Measurements from ENCODE around the gene TRIM47.

The TRIM47 gene

DNA sequence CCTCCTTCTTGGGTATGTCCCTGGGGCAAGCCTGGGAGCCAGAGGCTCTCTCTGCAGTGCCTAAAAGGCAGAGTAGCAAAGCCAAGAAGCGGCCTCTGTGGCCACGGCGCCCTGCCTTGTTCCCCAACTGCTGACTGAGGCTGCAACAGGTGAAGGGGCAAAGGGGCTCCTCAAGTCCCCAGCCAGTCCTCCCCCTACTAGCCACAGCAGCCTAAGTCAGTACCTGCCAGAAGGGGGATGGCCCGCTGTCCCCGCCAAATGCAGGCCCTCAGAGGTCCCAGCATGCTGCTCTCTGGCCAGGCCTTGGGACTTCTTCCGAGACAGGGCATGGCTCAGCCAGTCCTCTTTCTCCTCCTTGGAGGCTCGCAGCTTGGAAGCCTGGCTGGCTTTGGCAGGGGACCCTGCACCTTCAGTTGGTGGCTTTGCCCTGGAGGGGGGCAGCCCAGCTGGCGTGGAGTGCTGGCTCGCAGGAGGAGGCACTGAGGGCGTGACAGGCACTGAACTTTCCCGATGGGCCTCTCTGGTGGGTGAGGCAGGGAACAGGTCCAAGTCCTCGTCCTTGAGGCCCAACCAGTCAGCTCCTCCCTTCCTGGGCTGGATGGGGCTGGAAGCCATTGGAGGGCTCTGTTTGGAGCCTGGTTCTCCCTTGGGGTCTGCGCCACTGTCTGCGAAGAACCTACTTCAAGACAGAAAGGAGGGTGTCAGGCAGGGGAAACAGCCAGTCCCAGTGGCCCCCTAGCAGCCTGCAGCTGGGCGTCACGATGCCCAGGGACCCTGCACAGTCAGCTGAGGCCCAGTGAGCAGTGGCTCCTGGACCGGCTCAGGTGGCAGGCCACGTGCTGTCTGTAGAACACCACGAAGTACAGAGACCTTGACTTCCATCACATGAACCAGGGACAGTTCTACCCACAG, 44.8 kb upstream of the TRIM47 start:
- DNase-seq, result no peak
- Histone ChIP-seq H3K36me3 (no peaks in the 10 kb centered on the region), H3K4me1 (no peaks in the 10 kb centered on the region), H3K9me3 (no peaks in the 10 kb centered on the region), H3K27me3 (no peaks in the 10 kb centered on the region), H3K4me3 (ENCODE audit: low read depth, low read length) (no peak overlapping the region)
- TF ChIP-seq, protein P1, sequence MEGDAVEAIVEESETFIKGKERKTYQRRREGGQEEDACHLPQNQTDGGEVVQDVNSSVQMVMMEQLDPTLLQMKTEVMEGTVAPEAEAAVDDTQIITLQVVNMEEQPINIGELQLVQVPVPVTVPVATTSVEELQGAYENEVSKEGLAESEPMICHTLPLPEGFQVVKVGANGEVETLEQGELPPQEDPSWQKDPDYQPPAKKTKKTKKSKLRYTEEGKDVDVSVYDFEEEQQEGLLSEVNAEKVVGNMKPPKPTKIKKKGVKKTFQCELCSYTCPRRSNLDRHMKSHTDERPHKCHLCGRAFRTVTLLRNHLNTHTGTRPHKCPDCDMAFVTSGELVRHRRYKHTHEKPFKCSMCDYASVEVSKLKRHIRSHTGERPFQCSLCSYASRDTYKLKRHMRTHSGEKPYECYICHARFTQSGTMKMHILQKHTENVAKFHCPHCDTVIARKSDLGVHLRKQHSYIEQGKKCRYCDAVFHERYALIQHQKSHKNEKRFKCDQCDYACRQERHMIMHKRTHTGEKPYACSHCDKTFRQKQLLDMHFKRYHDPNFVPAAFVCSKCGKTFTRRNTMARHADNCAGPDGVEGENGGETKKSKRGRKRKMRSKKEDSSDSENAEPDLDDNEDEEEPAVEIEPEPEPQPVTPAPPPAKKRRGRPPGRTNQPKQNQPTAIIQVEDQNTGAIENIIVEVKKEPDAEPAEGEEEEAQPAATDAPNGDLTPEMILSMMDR (IDR thresholded peaks at IDR 0.05; ENCODE audit: low read depth, low read length), result no peak

DNA sequence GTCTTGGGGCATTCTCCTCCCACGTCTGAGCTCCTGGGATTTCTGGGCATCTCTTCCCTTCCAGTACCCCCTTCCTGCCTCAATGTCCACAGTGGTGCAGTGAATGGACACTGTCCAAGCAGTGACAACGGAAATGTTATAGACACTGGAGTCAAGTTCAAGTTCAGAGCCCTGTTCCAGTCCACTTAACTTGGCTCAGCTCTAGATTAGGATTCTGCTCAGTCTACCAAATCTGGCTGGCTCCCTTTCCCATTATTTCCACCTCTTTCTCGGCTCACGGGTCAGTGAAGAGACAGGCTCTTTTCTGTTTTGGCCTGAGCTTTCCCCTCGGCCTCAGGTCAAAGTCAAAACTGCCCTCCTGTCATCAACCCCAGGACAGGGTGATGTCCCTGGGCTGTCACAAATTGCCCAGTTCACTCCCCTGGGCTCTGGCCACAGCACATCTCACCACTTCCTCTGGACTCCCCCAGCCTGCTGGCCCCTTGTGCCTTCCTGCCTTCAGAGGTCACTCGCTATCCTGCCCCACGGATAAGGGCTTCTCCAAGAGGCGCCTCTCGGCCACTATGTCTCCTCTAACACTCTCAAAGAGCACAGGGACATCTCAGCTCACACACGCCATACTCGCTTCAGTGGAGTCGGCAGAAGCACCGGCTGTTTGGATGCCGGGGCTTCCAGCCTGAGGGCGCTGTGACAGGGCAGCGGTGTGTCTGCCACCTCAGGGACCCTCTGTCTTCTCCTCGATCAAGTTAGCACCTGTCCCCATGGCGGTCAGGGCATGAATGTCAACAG, 44.0 kb upstream of the TRIM47 start:
- no peaks in the 10 kb centered on the region for H3K9me3 ChIP-seq
- TF ChIP-seq, protein P1 (IDR thresholded peaks at IDR 0.05; ENCODE audit: low read depth, low read length), result no peak
- H3K36me3 ChIP-seq, result no peaks in the 10 kb centered on the region
- no peak for DNase-seq
- H3K4me1 ChIP-seq, result no peaks in the 10 kb centered on the region
- no peak overlapping the region for H3K4me3 ChIP-seq (ENCODE audit: low read depth, low read length)
- H3K27me3 ChIP-seq, result no peaks in the 10 kb centered on the region

DNA sequence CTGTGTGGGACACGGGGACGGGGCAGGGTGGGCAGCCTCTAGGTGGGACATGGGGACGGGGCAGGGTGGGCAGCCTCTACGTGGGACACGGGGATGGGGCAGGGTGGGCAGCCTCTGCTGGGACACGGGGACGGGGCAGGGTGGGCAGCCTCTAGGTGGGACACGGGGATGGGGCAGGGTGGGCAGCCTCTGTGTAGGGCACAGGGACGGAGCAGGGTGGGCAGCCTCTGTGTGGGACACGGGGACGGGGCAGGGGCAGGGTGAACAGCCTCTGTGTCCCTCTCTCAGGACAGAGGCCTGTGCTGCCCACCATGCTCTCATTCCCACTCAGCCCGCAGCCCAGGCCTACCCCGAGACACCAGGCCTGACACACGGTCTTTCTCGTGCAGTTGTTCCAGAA, 43.2 kb upstream of the TRIM47 start:
- H3K4me1 ChIP-seq, result no peaks in the 10 kb centered on the region
- no peaks in the 10 kb centered on the region for H3K9me3 ChIP-seq
- H3K4me3 ChIP-seq (ENCODE audit: low read depth, low read length), result no peak overlapping the region
- TF ChIP-seq, protein P1 (IDR thresholded peaks at IDR 0.05; ENCODE audit: low read depth, low read length), result no peak
- DNase-seq, result no peak
- no peaks in the 10 kb centered on the region for H3K36me3 ChIP-seq
- H3K27me3 ChIP-seq, result no peaks in the 10 kb centered on the region

DNA sequence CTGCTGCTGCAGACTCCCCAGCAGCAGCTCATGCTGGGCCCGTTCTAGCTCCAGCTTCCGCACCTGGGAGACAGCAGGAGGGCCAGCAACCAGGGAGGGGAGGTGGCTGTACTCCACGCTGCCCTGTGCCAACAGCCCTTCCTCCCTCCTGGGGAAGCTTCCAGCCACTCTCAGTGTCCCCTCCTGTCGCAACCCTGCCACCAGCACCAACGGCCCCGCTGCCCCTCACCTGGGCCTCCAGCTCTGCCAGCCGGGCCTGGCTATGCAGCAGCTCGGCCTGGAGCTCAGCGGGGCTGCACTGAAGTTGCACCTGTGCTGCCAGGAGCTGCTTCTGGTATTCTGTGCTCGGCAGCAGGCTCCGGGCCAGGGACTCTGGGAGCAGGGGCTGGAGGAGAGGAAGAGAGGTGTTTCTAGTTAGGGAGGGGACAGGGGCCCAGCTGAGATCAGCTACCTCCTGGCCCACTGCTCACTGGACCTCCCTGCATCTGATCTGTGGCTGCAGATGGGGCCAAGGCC, 41.7 kb upstream of the TRIM47 start:
- Histone ChIP-seq H3K9me3 (no peaks in the 10 kb centered on the region), H3K4me3 (ENCODE audit: low read depth, low read length) (no peak overlapping the region), H3K36me3 (no peaks in the 10 kb centered on the region), H3K27me3 (no peaks in the 10 kb centered on the region), H3K4me1 (no peaks in the 10 kb centered on the region)
- TF ChIP-seq, protein P1 (IDR thresholded peaks at IDR 0.05; ENCODE audit: low read depth, low read length), result no peak
- no peak for DNase-seq

DNA sequence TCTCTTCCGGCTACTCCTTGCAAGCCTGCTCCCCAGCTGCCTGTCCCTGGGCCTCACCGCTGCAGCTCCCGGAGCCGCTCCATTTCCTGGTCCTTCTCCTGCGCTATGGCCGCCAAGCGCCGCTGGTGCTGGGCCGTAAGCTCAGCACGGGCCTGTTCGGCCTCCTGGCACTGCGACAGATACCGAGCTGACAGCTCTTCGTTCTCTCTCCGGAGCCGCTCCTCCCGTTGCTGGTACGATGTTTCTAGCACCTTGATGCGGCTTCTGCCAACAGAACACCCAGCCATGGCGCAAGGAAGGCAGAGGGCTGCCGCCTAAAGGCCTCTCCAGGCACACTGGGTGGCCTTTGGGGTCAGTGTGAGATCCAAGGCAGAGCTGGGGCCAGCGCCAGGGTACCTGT, 41.2 kb upstream of the TRIM47 start:
- H3K9me3 ChIP-seq, result no peaks in the 10 kb centered on the region
- TF ChIP-seq, protein P1 (IDR thresholded peaks at IDR 0.05; ENCODE audit: low read depth, low read length), result no peak
- H3K36me3 ChIP-seq, result no peaks in the 10 kb centered on the region
- H3K4me1 ChIP-seq, result no peaks in the 10 kb centered on the region
- no peaks in the 10 kb centered on the region for H3K27me3 ChIP-seq
- H3K4me3 ChIP-seq (ENCODE audit: low read depth, low read length), result no peak overlapping the region
- DNase-seq, result no peak
